Lower lobe of right lung (tissue), 2 donors: ENCODE data around the gene CDC14B. TPM values are rescaled to one million over a fixed set of nuclear protein-coding genes. Genes with fewer than 3 reads are reported as not detected.

ENCODE experiments used
- ATAC-seq, 2 donors: fragments of 200-7000 bp; cut with Tn5 transposase; one replicate each; pipeline ENCODE4 v1.9.1; 2020 to 2022; ENCODE audit warnings: mild to moderate bottlenecking in 2 of 2, moderate library complexity in 2 of 2
- DNase-seq: peaks from one replicate; pipeline ENCODE4 v3.0.0-alpha.2; 2020
- H3K27ac ChIP-seq: fragments of 200-600 bp; one replicate; pipeline ENCODE4 v1.8.0; 2022
- H3K27me3 ChIP-seq: fragments of 200-600 bp; one replicate; pipeline ENCODE4 v1.8.0; 2022; ENCODE audit warnings: low read depth
- H3K36me3 ChIP-seq: fragments of 200-600 bp; one replicate; pipeline ENCODE4 v1.8.0; 2022; ENCODE audit warnings: mild to moderate bottlenecking
- H3K4me1 ChIP-seq: fragments of 200-600 bp; one replicate; pipeline ENCODE4 v1.8.0; 2022
- H3K4me3 ChIP-seq: fragments of 200-600 bp; one replicate; pipeline ENCODE4 v1.8.0; 2022; ENCODE audit warnings: mild to moderate bottlenecking
- H3K9me3 ChIP-seq: fragments of 200-600 bp; one replicate; pipeline ENCODE4 v1.8.0; 2022
- intact Hi-C: fragments of 100-400 bp; cut with DNase I; formaldehyde crosslinking; loops from one replicate; pipeline ENCODE4 v1.11.0; 2022
- total RNA-seq: library from RNA; stranded (reverse); fragmentation: NEBNext Ultra II Directional; extraction: Animal tissue kit (Norgen Biotek cat#: 25700); gene quantifications from one replicate; pipeline ENCODE4 v1.2.1, GENCODE V29; 2021
- TF ChIP-seq, protein P1 (sequence below): fragments of 200-600 bp; IDR thresholded peaks from one replicate; pipeline ENCODE4 v1.8.0; 2022; ENCODE audit warnings: antibody characterized with exemption, mild to moderate bottlenecking
- donor health status: DM: no; HTN: yes; CAD: no; lungs with severe emphysema.

Gene CDC14B
- total RNA-seq, 1 donor from 2014 or later: 16.0 TPM

DNA sequence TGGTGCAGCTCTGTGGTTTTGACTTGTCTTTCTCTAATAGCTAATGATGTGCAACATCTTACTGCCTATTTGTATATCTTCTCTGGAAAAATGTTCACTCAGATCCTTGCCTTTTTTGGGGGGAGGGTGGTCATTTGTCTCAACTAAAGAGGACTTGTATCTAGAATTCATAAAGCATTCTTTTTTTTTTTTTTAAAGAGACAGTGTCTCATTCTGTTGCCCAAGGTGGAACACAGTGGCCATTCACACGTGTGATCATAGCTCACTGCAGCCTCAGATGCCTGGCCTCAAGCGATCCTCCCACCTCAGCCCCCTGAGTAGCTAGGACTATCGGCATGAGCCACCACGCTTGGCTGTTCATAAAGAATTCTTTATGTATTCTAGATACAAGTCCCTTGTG, 136.4 kb downstream of the CDC14B start:
- no peaks in the 10 kb centered on the region for H3K9me3 ChIP-seq
- no peak overlapping the region for H3K4me3 ChIP-seq
- H3K27ac ChIP-seq: no peak overlapping the region
- intact Hi-C loops: no loop called here
- H3K36me3 ChIP-seq: peaks cover 18% of the 10 kb centered on the region
- ATAC-seq (no peak), DNase-seq (no peak)
- peaks cover 17% of the 10 kb centered on the region for H3K4me1 ChIP-seq
- TF ChIP-seq, protein P1, sequence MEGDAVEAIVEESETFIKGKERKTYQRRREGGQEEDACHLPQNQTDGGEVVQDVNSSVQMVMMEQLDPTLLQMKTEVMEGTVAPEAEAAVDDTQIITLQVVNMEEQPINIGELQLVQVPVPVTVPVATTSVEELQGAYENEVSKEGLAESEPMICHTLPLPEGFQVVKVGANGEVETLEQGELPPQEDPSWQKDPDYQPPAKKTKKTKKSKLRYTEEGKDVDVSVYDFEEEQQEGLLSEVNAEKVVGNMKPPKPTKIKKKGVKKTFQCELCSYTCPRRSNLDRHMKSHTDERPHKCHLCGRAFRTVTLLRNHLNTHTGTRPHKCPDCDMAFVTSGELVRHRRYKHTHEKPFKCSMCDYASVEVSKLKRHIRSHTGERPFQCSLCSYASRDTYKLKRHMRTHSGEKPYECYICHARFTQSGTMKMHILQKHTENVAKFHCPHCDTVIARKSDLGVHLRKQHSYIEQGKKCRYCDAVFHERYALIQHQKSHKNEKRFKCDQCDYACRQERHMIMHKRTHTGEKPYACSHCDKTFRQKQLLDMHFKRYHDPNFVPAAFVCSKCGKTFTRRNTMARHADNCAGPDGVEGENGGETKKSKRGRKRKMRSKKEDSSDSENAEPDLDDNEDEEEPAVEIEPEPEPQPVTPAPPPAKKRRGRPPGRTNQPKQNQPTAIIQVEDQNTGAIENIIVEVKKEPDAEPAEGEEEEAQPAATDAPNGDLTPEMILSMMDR: no peak
- H3K27me3 ChIP-seq: no peaks in the 10 kb centered on the region

- peaks cover 13% of the 10 kb centered on the region for H3K36me3 ChIP-seq
- no peak for DNase-seq
- no peaks in the 10 kb centered on the region for H3K9me3 ChIP-seq
- TF ChIP-seq, protein P1: no peak
- ATAC-seq: no peak
- intact Hi-C loops: no loop called here
- no peak overlapping the region for H3K27ac ChIP-seq
- peaks cover 17% of the 10 kb centered on the region for H3K4me1 ChIP-seq
- no peaks in the 10 kb centered on the region for H3K27me3 ChIP-seq
- no peak overlapping the region for H3K4me3 ChIP-seq
These were observed 137.2 kb downstream of the CDC14B start for GRCh38 chr9:96482476-96482875.

DNA sequence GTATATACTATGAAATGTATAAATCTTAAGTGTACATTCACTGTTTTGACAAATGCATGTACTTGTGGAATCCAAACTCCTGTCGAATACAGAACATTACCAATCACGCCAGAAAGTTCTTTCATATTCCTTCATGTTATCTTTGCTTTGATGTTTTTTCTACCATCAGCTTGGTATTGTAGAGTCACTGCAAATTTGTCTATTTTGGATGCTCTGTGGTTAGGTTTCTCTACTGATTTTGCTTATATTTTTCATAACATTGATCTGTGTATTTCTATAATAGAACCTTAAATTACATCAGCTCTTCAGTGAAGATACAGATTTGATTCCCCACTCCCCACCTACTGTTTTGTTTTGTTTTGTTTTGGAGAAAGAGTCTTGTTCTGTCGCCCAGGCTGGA, 138.9 kb downstream of the CDC14B start:
- Histone ChIP-seq H3K4me1 (peaks cover 3% of the 10 kb centered on the region), H3K27ac (no peak overlapping the region), H3K4me3 (no peak overlapping the region), H3K9me3 (no peaks in the 10 kb centered on the region), H3K27me3 (no peaks in the 10 kb centered on the region), H3K36me3 (peaks cover 18% of the 10 kb centered on the region)
- ATAC-seq (no peak), DNase-seq (no peak)
- intact Hi-C loops: no loop called here
- TF ChIP-seq, protein P1: no peak

DNA sequence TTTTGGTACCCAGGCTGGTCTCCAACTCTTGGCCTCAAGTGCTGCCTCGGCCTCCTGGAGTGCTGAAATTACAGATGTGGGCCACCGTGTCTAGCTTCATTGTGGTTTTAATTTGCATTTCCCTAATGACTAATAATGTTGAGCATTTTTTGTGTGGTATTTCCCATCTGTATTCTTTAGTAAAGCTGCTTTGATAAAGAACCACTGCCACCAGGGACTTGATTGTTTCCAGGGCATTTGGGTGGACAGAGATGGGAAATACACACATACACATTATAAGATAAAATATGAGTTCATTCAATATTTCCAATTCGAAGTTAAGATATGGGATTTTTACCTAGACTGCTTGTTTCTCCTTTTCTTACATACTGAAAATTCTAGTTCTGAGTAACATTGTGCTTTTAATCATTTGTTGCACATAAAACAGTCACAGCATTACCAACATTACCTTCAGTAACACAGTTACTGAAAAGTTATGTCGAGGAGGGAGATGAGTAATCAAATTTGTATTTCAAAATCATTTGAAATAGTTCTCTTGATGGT, 140.7 kb downstream of the CDC14B start:
- H3K27me3 ChIP-seq: no peaks in the 10 kb centered on the region
- no peak overlapping the region for H3K4me3 ChIP-seq
- ATAC-seq (no peak), DNase-seq (no peak)
- TF ChIP-seq, protein P1: no peak
- H3K9me3 ChIP-seq: no peaks in the 10 kb centered on the region
- intact Hi-C loops: no loop called here
- no peak overlapping the region for H3K27ac ChIP-seq
- H3K36me3 ChIP-seq: peaks cover 5% of the 10 kb centered on the region
- H3K4me1 ChIP-seq: no peaks in the 10 kb centered on the region

- no peaks in the 10 kb centered on the region for H3K4me1 ChIP-seq
- no peak overlapping the region for H3K4me3 ChIP-seq
- no peaks in the 10 kb centered on the region for H3K27me3 ChIP-seq
- no peaks in the 10 kb centered on the region for H3K9me3 ChIP-seq
- DNase-seq (no peak), ATAC-seq (peak; percentile 75 to 93)
- H3K27ac ChIP-seq: no peak overlapping the region
- peaks cover 25% of the 10 kb centered on the region for H3K36me3 ChIP-seq
- TF ChIP-seq, protein P1: no peak
- intact Hi-C loops: no loop called here
These were observed 143.1 kb downstream of the CDC14B start for GRCh38 chr9:96476591-96476990.
